ENCODE measurements around the gene CEACAM5. TPM values are rescaled to one million over a fixed set of nuclear protein-coding genes. Genes with fewer than 3 reads are reported as not detected.
"Not testable (repeated sequence)": the region's sequence is repeated elsewhere in the genome, so short reads cannot be mapped to it uniquely, and the experiment has no call there.

The CEACAM5 gene
- polyA plus RNA-seq, 3 donors: 0.13 to 0.14 TPM; not detected in 1

DNA sequence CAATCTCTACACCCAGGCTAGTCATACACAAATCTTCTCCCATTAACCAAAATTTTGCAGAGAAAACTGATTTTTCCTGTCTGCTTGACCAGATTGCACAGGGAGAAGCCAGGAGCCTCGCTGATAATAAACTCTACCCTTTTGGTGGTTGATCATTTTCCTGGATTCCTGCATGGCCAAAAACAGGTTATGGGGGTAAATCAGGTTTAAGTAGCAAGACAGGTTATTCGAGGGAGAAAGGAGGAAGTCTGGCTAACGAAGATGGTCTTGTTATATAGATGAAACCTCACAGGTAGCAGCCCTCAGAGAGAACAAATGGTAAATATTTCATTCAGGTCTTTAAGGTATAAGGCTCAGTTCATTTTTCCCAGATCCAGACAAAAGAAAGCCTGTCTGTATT lies 30.9 kb downstream of the CEACAM5 start:
- no peak for DNase-seq

DNA sequence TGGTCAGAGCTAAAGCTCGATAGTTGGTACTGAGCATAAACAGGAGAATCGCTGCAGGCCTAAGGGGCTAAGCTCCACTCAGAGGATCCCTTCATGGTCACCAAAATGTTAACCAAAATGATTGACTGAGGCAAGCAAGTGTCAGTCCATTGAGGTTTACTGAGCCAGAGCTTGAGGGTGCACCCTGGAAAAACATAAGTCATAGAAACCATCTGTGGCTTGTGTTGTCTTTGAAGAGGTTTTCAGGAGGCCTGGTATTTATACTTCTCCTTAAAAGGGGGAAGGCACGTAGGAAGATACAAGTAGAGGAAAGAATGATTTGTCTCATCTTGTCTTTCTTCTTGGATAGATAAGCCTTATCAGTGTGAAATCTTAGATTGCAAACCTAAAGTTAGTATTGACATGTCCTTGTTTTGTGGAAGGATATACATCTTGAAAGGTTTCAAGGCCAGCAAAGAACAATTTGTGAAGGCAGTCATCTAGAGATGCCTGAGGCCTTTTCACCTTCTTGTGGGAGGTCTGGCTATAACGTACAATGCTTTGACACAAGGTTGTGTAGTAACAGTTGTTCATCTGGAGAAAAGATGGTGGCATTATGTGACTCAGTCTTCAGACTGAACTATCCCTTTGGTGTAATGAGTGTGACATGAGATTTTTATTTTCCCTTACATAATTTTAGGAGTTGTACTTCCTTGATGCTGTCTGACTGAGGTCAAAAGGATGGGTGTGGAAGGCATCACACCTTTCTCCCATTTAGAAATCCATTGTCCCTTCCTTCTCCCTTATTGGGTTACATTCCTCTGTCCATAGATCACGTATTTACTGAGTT lies 32.2 kb downstream of the CEACAM5 start:
- DNase-seq: no peak

DNA sequence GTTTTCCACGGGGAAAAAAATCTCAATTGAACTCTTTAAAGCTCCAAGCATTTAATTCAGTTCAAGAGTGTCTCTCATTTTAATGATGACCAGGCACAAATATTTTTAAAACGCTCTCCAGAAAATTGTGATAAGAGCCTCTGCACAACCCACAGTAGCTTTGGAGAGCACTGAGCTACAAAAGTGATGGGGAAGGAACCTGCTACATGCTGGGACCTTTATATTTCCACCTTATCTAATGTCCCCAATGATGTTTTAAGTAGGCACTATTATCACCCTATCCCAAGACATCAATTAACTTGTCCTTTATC lies 32.8 kb downstream of the CEACAM5 start:
- DNase-seq: no peak

DNA sequence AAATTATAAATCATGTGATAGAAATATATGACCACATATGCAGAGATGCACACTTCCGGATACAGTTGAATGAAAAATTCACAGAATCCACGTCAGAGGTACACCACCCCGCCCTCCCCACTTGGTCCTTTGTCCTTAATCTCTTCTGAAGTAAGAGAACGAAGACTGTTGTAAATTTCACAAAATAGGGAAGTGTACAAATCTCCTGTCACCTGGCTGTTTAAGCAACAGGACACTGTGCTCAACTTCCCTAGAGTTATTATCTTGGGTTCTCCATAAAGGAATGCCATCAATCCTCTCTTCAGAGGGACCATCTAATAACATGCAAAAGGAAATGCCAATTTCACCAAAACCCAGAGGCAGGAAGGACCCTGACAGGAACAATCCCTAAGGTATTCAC lies 36.4 kb downstream of the CEACAM5 start:
- DNase-seq: no peak

DNA sequence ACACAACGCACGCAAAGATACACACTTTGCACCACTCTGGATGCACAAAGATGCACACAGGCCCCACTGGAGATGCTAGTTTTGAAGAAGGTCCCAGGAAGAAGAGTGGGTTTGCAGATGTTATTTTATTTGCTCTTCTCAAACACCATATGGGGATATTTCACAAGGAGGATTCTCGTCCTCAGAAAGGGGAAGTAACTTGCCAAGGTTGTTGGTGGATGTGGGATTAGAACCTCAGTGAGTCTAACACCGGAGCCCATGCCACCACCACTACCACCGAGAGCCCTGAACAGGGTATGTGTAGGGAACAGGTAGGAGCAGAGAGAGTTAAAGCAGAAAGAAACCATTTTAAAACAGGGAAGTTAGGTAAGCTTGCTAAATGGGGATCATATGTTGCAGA lies 37.3 kb downstream of the CEACAM5 start:
- DNase-seq: no peak

DNA sequence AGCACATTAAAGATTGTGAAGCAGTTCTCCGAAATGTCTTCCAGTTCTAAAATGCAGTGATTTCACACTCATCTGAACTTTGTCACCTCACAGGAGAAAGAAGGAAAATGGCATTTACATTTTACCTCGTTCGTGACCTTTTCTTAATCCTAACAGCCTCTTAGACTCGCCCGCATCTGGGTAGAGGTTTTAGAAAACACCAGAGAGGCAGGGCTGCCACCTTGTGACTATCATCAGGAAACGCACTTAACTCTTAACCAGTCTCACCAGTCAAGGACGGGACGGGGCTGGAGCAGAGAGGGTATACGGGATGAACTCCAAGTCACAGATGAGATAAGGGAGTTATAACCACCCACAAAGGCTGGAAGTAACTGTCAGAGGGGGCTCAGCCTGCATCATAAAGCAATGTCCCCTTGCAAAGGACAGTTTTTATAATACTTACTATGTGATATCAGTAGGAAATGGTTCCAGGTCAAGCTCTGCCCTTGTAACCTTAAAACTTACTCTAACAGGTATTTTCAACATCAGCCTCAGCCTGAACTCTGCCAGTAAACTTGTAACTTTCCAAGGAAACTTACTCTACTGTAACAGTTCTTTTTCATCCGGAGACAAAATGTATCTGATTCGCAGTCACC lies 38.3 kb downstream of the CEACAM5 start:
- DNase-seq: peak; percentile 4

DNA sequence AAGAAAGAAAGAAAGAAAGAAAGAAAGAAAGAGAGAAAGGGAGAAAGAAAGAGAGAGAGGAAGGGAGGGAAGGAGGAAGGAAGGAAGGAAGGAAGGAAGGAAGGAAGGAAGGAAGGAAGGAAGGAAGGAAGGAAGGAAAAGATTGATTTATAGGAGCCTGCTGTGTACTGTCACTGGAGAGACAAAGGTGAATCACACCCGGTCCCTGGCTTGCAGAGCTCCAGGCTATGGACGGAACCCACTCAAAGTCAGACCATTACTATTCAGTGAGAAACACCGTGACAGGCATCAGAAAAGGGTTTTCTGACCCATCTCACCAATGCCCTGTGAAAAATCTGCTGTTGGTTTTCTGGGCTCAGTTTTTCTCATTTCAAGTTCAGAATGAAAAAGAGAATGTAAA lies 39.6 kb downstream of the CEACAM5 start:
- DNase-seq: no peak

DNA sequence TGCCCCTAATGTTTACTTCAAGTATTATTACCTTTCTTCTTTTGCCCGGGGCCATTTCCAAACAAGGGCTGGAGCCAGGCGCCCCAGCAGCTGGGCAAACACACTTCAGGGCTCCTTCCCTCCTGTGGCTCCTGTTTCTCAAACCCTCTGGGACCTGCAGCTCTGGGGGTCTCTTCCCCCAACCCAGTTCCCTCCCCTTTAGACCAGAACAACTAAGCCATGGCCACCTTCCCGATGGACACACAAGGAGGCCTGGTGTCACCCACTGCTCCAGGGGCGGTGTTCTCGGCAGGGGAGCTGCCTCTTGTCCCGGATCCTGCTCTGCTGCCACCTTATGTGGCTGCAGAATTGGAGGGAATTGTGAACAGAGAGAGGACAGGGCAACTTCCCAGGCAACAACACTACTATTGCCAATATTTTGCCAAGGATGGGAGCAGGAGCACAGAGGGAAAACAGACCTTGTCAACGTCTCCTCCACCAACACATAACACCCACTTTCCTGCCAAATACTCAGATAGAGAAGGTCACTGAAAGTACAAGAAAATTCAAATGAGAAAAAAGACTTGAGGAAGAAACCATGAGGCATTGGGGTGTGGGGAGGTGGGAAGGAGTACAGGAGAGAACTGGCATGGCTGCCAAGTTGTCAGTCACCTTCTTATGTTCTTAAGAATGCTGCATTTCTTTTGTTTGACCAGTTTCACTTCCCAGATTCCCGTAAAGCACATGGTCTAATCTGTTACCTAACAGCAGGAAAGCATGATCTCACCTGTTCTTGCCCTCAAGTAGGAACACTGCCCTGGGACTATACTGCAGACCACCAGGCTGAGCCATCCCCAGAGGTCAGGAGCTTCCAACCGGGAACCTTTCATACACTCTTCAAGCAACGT lies 42.1 kb downstream of the CEACAM5 start:
- not testable (repeated sequence) for DNase-seq

DNA sequence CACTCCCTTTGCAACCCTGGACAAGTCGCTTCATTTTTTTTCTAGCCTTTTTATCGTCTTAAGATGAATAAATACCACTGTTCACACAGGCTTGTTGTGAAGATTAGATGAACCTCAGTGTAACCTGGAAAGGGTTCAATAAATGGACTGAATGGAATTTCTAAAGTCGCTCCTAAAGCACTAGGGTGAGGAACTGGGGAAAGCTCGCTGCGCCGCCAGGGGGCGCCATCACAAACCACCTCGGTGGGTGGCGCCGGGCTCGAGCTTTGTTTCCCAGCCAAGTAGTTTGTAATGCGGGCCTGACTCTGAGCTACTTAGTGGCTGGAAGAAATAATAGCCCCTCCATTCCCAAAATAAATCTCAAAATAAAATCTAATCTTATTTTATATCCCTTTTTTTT lies 44.7 kb downstream of the CEACAM5 start:
- no peak for DNase-seq

DNA sequence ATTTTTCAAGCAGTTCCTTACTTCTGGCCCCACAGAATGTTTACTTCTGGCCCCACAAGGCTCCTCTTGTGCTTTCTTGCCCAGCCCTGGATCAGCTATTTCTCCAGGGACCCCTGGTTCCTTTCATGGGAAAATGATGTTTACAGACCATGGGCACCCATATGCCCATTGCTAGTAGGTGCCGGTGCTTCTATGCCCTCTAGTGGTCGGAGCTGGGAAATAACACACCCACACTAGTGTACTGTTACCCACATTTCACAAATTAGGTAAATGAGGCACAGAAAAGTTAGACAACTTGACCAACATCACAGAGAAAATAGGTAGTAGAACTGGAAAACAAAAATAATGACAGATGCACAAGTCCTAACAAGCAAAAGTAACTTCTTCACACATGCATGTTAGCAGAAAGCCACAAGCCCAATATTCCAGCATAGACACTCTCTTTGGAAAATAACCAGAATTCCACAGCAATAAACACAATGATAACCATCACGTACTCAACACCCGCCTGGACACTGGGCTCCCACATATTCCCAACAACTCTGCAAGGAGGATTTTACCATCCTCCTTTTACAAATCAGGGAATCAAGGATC lies 45.6 kb downstream of the CEACAM5 start:
- DNase-seq: peak; percentile 2

DNA sequence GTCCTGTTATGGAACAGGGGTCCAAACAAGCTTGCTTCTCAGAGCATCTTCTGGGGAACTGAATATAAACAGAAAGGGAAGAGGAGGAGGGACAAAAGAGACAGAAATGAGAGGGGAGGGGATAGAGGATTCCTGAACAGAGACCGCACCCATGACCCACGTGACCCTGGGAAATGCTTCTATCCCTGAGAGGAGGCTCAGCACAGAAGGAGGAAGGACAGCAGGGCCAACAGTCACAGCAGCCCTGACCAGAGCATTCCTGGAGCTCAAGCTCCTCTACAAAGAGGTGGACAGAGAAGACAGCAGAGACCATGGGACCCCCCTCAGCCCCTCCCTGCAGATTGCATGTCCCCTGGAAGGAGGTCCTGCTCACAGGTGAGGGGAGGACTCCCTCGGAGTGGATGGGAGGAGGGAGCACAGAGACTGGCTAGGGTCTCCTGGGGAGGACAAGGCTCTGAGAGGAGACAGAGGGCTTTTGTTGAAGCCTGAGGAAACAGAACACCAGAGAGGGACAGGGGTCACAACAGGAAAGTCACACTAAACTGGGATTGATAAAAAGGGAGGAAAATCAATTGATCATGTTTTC lies 47.0 kb downstream of the CEACAM5 start, which contains the start of gene CEACAM6:
Gene CEACAM6, plus strand, starts transcription at position 203 of the 586 bp plus-strand sequence. Its CDS starts 109 bp downstream, at position 312.
- DNase-seq: no peak

DNA sequence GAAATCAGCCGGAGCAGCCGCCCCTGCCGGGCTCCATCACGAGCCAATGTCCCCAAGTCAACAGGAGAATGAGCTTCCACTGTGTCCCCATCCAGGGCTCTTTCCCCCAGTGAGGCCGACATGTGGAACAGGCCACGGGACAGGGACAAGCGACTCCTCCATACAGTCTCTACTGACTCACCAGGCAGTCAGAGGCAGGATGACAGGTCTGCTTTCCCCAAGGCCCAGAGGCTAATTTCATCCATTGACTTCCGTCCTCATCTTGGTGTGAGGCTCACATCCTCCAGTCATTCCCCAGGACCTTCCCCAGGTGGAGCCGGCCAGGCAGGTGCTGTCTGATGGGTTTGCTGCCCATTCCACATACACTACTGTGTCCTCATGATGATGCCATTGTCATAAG lies 50.4 kb downstream of the CEACAM5 start:
- DNase-seq: no peak

DNA sequence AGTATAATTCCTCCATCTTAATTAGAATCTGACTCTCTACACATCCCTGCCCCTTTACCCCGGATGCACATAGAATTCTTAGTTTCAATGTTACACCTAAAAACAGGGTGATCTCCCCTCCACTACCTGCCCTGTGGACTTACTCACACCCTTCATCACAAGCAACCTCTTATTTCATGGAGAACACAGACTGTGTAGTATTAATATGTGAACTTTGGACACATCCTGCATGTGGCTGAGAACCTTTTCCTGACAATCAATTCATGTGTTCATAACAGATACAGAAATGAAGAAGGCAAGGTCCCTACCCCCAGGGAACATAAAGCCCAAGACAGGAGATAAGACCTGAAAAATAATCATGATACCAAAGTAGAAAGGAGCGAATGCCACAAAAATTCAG lies 58.7 kb downstream of the CEACAM5 start:
- no peak for DNase-seq

DNA sequence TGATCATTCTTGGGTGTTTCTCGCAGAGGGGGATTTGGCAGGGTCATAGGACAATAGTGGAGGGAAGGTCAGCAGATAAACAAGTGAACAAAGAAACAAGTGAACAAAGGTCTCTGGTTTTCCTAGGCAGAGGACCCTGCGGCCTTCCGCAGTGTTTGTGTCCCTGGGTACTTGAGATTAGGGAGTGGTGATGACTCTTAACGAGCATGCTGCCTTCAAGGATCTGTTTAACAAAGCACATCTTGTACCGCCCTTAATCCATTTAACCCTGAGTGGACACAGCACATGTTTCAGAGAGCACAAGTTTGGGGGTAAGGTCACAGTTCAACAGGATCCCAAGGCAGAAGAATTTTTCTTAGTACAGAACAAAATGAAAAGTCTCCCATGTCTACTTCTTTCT lies 59.7 kb downstream of the CEACAM5 start:
- DNase-seq: not testable (repeated sequence)

DNA sequence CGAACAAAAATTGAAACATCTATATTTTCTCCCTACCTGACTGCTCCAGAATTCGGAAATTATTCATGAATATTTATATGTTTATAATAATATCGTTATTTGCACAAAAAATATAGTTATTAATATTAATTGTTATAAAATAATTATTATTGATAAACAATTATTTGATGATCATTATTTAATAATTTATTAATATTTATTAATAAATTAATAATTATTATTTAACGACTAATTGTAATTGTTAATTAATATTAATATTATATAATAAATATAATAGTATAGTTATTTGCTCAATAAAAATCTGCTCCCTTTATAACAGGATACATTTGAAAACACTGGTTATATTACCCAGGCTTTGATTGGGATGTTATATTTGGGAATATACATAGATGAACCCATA lies 61.2 kb downstream of the CEACAM5 start:
- DNase-seq: no peak

DNA sequence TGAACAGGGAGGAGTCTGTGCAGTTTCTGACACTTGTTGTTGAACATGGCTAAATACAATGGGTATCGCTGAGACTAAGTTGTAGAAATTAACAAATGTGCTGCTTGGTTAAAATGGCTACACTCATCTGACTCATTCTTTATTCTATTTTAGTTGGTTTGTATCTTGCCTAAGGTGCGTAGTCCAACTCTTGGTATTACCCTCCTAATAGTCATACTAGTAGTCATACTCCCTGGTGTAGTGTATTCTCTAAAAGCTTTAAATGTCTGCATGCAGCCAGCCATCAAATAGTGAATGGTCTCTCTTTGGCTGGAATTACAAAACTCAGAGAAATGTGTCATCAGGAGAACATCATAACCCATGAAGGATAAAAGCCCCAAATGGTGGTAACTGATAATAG lies 63.0 kb downstream of the CEACAM5 start:
- DNase-seq: no peak

DNA sequence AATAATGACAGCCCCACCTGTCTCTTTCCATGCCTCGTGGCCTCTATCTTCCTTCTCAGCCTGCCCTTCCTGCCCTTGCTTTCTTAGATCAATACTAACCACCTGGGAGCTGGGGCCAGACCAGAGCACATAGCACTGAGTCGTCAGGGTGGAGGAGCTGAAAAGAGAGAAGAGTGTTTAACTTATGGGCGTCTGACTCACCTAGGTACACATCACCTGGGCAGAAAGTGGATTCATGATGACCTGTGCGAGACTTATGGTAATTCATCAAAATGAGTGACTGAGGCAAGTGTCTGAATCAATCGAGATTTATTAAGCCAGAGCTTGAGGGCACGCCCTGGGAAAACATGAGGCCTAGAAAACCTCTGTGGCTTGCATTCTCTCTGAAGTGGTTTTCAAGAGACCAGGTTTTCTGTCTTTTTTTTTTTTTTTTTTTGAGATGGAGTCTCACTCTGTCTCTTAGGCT lies 66.1 kb downstream of the CEACAM5 start:
- DNase-seq: no peak

DNA sequence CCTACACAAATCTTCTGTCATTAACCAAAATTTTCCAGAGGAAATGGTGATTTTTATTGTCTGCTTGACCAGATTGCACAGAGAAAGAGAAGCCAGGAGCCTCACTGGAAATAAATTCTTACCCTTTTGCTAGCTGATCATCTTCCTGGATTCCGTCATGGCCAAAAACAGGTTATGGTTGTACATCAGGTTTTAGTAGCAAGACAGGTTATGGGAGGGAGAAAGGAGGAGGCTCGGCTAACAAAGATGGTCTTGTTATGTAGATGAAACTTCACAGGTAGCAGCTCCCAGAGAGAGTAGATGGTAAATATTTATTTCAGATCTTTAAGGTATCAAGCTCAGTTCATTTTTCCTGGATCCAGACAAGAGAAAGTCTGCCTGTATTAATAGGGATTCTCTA lies 68.3 kb downstream of the CEACAM5 start:
- no peak for DNase-seq

Data from renal pelvis (tissue), 4 donors.